GM23248 (cell line): Measurements from ENCODE around the gene SLC9A4. TPM values are rescaled to one million over a fixed set of nuclear protein-coding genes. Genes with fewer than 3 reads are reported as not detected.

Source experiments
- DNase-seq: peaks from one replicate; pipeline ENCODE4 v3.0.0-alpha.2; 2015
- H2AFZ ChIP-seq: fragments of 200-600 bp; sonication (generic); 2 replicates; pipeline ENCODE4 v1.6.1; 2016; ENCODE audit warnings: antibody characterized with exemption
- H3F3A ChIP-seq: fragments of 200-600 bp; sonication (generic); 2 replicates; pipeline ENCODE4 v1.6.1; 2016; ENCODE audit warnings: mild to moderate bottlenecking, antibody characterized with exemption, mixed run types; ENCODE audit not compliant: insufficient read depth
- H3K27ac ChIP-seq: fragments of 200-600 bp; sonication (generic); 2 replicates; pipeline ENCODE4 v1.5.1; 2016; ENCODE audit warnings: mild to moderate bottlenecking
- H3K27me3 ChIP-seq: fragments of 200-600 bp; sonication (generic); replicated peaks from 2 replicates; pipeline ENCODE4 v1.6.1; 2016; ENCODE audit warnings: mild to moderate bottlenecking; ENCODE audit not compliant: insufficient read depth
- H3K36me3 ChIP-seq: fragments of 200-600 bp; sonication (generic); 2 replicates; pipeline ENCODE4 v1.6.1; 2016; ENCODE audit warnings: low read depth, mild to moderate bottlenecking
- H3K4me1 ChIP-seq: fragments of 200-600 bp; sonication (generic); 2 replicates; pipeline ENCODE4 v1.6.1; 2016; ENCODE audit warnings: mild to moderate bottlenecking; ENCODE audit not compliant: insufficient read depth
- H3K4me2 ChIP-seq: fragments of 200-600 bp; sonication (generic); one replicate; pipeline ENCODE4 v1.6.1; 2016; ENCODE audit warnings: mild to moderate bottlenecking; ENCODE audit not compliant: unreplicated experiment
- H3K4me3 ChIP-seq: fragments of 200-600 bp; sonication (generic); 2 replicates; pipeline ENCODE4 v1.5.1; 2016; ENCODE audit warnings: mild to moderate bottlenecking
- H3K79me2 ChIP-seq: fragments of 200-600 bp; sonication (generic); 2 replicates; pipeline ENCODE4 v1.6.1; 2016; ENCODE audit warnings: mild to moderate bottlenecking; ENCODE audit not compliant: insufficient read depth
- H3K9ac ChIP-seq: fragments of 200-600 bp; sonication (generic); 2 replicates; pipeline ENCODE4 v1.6.1; 2016; ENCODE audit warnings: mild to moderate bottlenecking
- H3K9me2 ChIP-seq: fragments of 200-600 bp; sonication (generic); 2 replicates; pipeline ENCODE4 v1.6.1; 2016; ENCODE audit warnings: mixed run types, mild to moderate bottlenecking, moderate library complexity; ENCODE audit not compliant: insufficient read depth
- H3K9me3 ChIP-seq: fragments of 200-600 bp; sonication (generic); one replicate; pipeline ENCODE4 v1.6.1; 2017; ENCODE audit warnings: low read depth
- H4K20me1 ChIP-seq: fragments of 200-600 bp; sonication (generic); 2 replicates; pipeline ENCODE4 v1.6.0; 2016; ENCODE audit not compliant: insufficient read depth
- EZH2 ChIP-seq: fragments of 200-600 bp; sonication (generic); IDR thresholded peaks from 2 replicates; pipeline ENCODE4 v1.6.1; 2018; ENCODE audit warnings: antibody characterized with exemption, mild to moderate bottlenecking; ENCODE audit not compliant: insufficient read depth, poor library complexity, severe bottlenecking
- EZH2phosphoT487 ChIP-seq: fragments of 200-600 bp; sonication (generic); IDR thresholded peaks from 2 replicates; pipeline ENCODE4 v1.6.1; 2018; ENCODE audit warnings: antibody characterized with exemption, moderate library complexity, mild to moderate bottlenecking, low read depth; ENCODE audit not compliant: insufficient read depth
- WGBS, 2 experiments: methylation state at CpG; one replicate each; pipeline ENCODE4 v1.1.6; 2015 to 2017; ENCODE audit warnings: low lambda C conversion rate in 2 of 2, low coverage in 1 of 2; ENCODE audit errors: missing lambda C conversion rate in 2 of 2; 5-methylcytosine and 5-hydroxymethylcytosine counted together
- in situ Hi-C: fragments of 300-500 bp; cut with MboI; formaldehyde crosslinking; loops from 2 replicates; pipeline ENCODE4 v1.15.0; 2020
- polyA plus RNA-seq: library from polyadenylated mRNA; unstranded; fragments of >200 nt; fragmentation: Nextera tagmentation; extraction: Ambion mirVana; gene quantifications from 2 replicates; pipeline ENCODE4 v1.2.1, GENCODE V29; 2016
- total RNA-seq: library from RNA; depleted of rRNA; stranded (reverse); fragments of >200 nt; shearing (Covaris generic); gene quantifications from 2 replicates; pipeline ENCODE4 v1.2.3, GENCODE V29; 2014

The SLC9A4 gene
- total and polyA plus RNA-seq, 2 experiments from 2014 or later: not detected

GRCh38 chr2:102455061-102455670 lies 17.9 kb upstream of the SLC9A4 start:
- 29 to 40% methylated on average over 2 of the region's 2 CpGs for WGBS, 2 experiments
- Histone ChIP-seq H3K27ac (no peak overlapping the region), H2AFZ (no peak overlapping the region), H3K4me2 (no peak overlapping the region), H3F3A (no peaks in the 10 kb centered on the region), H3K9ac (no peak overlapping the region), H3K9me2 (no peaks in the 10 kb centered on the region), H3K79me2 (no peaks in the 10 kb centered on the region), H3K4me3 (no peak overlapping the region), H3K4me1 (no peaks in the 10 kb centered on the region), H3K27me3 (peaks cover 32% of the 10 kb centered on the region), H4K20me1 (no peaks in the 10 kb centered on the region), H3K36me3 (no peaks in the 10 kb centered on the region), H3K9me3 (no peaks in the 10 kb centered on the region)
- DNase-seq: no peak
- in situ Hi-C loops: no loop called here
- no peak for TF ChIP-seq EZH2
- TF ChIP-seq EZH2phosphoT487: no peak

- Histone ChIP-seq H3K9me3 (no peaks in the 10 kb centered on the region), H3K27me3 (peaks cover 26% of the 10 kb centered on the region; the same call in 1 of the 2 replicates), H3K79me2 (no peaks in the 10 kb centered on the region), H3K4me1 (no peaks in the 10 kb centered on the region), H3F3A (no peaks in the 10 kb centered on the region), H3K9ac (no peak overlapping the region), H3K4me3 (no peak overlapping the region), H3K4me2 (no peak overlapping the region), H3K27ac (no peak overlapping the region), H2AFZ (no peak overlapping the region), H3K9me2 (no peaks in the 10 kb centered on the region), H3K36me3 (no peaks in the 10 kb centered on the region), H4K20me1 (no peaks in the 10 kb centered on the region)
- TF ChIP-seq EZH2 (no peak), EZH2phosphoT487 (no peak)
- WGBS, 2 experiments: 44 to 60% methylated on average over 1 of the region's 1 CpG
- DNase-seq: no peak
- in situ Hi-C loops: loop anchor here (10.0 kb wide), 1 partner anchor 154 kb away; the partner anchor contains the start of gene SLC9A2
Observed at GRCh38 chr2:102460467-102460866, 12.6 kb upstream of the SLC9A4 start.

GRCh38 chr2:102461188-102461587 lies 11.8 kb upstream of the SLC9A4 start:
- no peaks in the 10 kb centered on the region for H3K9me3 ChIP-seq
- H3K9ac ChIP-seq: no peak overlapping the region
- no peak overlapping the region for H3K27ac ChIP-seq
- no peak for DNase-seq
- H3K27me3 ChIP-seq: peaks cover 30% of the 10 kb centered on the region
- in situ Hi-C loops: loop anchor here (10.0 kb wide), 1 partner anchor 154 kb away; the partner anchor contains the start of gene SLC9A2
- WGBS, 2 experiments: 57 to 58% methylated on average over 6 of the region's 6 CpGs
- no peaks in the 10 kb centered on the region for H3K4me1 ChIP-seq
- no peaks in the 10 kb centered on the region for H3K36me3 ChIP-seq
- no peaks in the 10 kb centered on the region for H4K20me1 ChIP-seq
- no peaks in the 10 kb centered on the region for H3F3A ChIP-seq
- TF ChIP-seq EZH2phosphoT487 (no peak), EZH2 (no peak)
- H3K9me2 ChIP-seq: no peaks in the 10 kb centered on the region
- no peak overlapping the region for H2AFZ ChIP-seq
- H3K79me2 ChIP-seq: no peaks in the 10 kb centered on the region
- no peak overlapping the region for H3K4me3 ChIP-seq
- H3K4me2 ChIP-seq: no peak overlapping the region

- DNase-seq: no peak
- Histone ChIP-seq H3K27me3 (peaks cover 42% of the 10 kb centered on the region), H3K9me2 (no peaks in the 10 kb centered on the region), H3K4me3 (no peak overlapping the region), H3K9me3 (no peaks in the 10 kb centered on the region), H3K27ac (no peak overlapping the region), H3K36me3 (no peaks in the 10 kb centered on the region), H4K20me1 (no peaks in the 10 kb centered on the region), H2AFZ (no peak overlapping the region), H3K4me2 (no peak overlapping the region), H3F3A (no peaks in the 10 kb centered on the region), H3K79me2 (no peaks in the 10 kb centered on the region), H3K9ac (no peak overlapping the region), H3K4me1 (no peaks in the 10 kb centered on the region)
- TF ChIP-seq EZH2 (no peak), EZH2phosphoT487 (no peak)
- 63 to 66% methylated on average over 5 of the region's 5 CpGs for WGBS, 2 experiments
- in situ Hi-C loops: loop anchor here (10.0 kb wide), 1 partner anchor 152 kb away; the partner anchor contains the start of gene SLC9A2
Observed at GRCh38 chr2:102463160-102463559, 9.9 kb upstream of the SLC9A4 start.

- H3F3A ChIP-seq: no peaks in the 10 kb centered on the region
- H3K36me3 ChIP-seq: no peaks in the 10 kb centered on the region
- in situ Hi-C loops: no loop called here
- no peak overlapping the region for H3K9ac ChIP-seq
- H3K4me1 ChIP-seq: no peaks in the 10 kb centered on the region
- DNase-seq: no peak
- TF ChIP-seq EZH2 (no peak), EZH2phosphoT487 (no peak)
- no peak overlapping the region for H3K4me2 ChIP-seq
- H2AFZ ChIP-seq: no peak overlapping the region
- WGBS, 2 experiments: 50 to 54% methylated on average over 1 of the region's 1 CpG
- H3K9me3 ChIP-seq: no peaks in the 10 kb centered on the region
- no peaks in the 10 kb centered on the region for H4K20me1 ChIP-seq
- H3K27ac ChIP-seq: no peak overlapping the region
- no peaks in the 10 kb centered on the region for H3K79me2 ChIP-seq
- H3K27me3 ChIP-seq: peaks cover 46% of the 10 kb centered on the region
- no peak overlapping the region for H3K4me3 ChIP-seq
- H3K9me2 ChIP-seq: no peaks in the 10 kb centered on the region
Observed at GRCh38 chr2:102470168-102470567, 2.9 kb upstream of the SLC9A4 start.
